HFF-Myc (cell line): ENCODE measurements around the gene PLA2G12B.
"Not testable (repeated sequence)": the region's sequence is repeated elsewhere in the genome, so short reads cannot be mapped to it uniquely, and the experiment has no call there.

Experiments
- DNase-seq: peaks from one replicate; pipeline ENCODE4 v3.0.0-alpha.2; 2011; ENCODE audit warnings: low read depth; ENCODE audit errors: extremely low read depth
- H3K4me3 ChIP-seq: replicated peaks from 2 replicates; pipeline ENCODE4 v1.5.1; 2011; ENCODE audit warnings: low read depth, mild to moderate bottlenecking, control low read depth, low read length
- TF ChIP-seq, protein P1 (sequence below): IDR thresholded peaks from 2 replicates; pipeline ENCODE4 v1.5.1; 2012; ENCODE audit warnings: mild to moderate bottlenecking, low read depth, low read length, control low read depth; ENCODE audit errors: missing control alignments

Gene PLA2G12B, protein sequence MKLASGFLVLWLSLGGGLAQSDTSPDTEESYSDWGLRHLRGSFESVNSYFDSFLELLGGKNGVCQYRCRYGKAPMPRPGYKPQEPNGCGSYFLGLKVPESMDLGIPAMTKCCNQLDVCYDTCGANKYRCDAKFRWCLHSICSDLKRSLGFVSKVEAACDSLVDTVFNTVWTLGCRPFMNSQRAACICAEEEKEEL

GRCh38 chr10:72954596-72955554 lies at the start of gene PLA2G12B:
TSS of gene PLA2G12B (minus strand) at chr10:72954806. CDS start at chr10:72954685, 121 bp downstream.
- DNase-seq: no peak
- TF ChIP-seq, protein P1, sequence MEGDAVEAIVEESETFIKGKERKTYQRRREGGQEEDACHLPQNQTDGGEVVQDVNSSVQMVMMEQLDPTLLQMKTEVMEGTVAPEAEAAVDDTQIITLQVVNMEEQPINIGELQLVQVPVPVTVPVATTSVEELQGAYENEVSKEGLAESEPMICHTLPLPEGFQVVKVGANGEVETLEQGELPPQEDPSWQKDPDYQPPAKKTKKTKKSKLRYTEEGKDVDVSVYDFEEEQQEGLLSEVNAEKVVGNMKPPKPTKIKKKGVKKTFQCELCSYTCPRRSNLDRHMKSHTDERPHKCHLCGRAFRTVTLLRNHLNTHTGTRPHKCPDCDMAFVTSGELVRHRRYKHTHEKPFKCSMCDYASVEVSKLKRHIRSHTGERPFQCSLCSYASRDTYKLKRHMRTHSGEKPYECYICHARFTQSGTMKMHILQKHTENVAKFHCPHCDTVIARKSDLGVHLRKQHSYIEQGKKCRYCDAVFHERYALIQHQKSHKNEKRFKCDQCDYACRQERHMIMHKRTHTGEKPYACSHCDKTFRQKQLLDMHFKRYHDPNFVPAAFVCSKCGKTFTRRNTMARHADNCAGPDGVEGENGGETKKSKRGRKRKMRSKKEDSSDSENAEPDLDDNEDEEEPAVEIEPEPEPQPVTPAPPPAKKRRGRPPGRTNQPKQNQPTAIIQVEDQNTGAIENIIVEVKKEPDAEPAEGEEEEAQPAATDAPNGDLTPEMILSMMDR: no peak
- no peak within 1 kb of the TSS for H3K4me3 ChIP-seq

DNA sequence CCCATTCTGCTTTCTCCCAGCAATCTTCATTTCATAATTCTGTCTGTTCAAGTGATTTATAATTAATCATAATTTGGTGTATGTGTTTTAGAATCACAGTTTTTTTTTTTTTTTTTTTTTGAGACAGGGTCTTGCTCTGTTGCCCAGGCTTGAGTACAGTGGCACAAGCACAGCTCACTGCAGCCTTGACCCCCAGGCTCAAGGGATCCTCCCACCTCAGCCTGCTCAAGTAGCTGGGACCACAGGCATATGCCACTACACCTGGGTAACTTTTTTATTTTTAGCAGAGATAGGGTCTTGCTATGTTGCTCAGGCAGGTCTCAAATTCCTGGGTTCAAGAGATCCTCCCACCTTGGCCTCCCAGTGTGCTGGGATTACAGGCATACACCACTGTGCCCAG lies 49.2 kb upstream of the PLA2G12B start:
- DNase-seq: no peak
- TF ChIP-seq, protein P1: no peak
- H3K4me3 ChIP-seq: no peak overlapping the region

DNA sequence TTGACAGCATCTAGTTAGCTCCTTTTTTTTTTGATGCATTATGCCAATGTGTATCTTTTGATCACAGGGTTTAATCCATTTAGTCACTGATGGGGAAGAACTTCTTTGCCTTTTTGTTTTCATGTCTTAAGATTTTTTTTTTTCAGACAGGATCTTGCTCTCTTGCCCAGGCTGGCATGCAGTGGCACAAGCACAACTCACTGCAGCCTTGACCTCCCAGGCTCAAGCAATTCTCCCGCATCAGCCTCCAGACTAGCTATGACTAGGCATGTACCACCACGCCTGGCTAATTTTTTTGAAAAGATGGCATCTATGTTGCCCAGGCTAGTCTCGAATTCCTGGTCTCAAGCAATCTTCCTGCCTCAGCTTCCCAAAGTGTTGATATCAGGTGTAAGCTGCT lies 46.4 kb upstream of the PLA2G12B start:
- DNase-seq: no peak
- no peak overlapping the region for H3K4me3 ChIP-seq
- TF ChIP-seq, protein P1: no peak

DNA sequence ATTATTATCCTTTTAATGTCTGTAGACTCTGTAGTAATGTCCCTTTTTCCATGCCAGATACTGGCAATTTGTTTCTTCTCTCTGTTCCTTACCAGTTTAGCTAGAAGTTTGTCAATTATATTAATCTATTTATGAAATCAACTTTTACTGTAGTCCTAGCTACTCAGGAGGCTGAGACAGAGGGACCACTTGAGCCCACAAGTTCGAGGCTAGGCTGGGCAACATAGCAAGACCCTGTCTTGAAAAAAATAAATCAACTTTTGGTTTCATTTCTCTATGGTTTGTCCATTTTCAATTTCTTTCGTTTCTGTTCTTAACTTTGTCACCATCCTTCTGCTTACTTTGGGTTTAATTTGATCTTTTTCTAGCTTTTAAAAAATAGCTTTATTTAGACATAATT lies 42.5 kb upstream of the PLA2G12B start:
- no peak for DNase-seq
- TF ChIP-seq, protein P1: no peak
- no peak overlapping the region for H3K4me3 ChIP-seq

DNA sequence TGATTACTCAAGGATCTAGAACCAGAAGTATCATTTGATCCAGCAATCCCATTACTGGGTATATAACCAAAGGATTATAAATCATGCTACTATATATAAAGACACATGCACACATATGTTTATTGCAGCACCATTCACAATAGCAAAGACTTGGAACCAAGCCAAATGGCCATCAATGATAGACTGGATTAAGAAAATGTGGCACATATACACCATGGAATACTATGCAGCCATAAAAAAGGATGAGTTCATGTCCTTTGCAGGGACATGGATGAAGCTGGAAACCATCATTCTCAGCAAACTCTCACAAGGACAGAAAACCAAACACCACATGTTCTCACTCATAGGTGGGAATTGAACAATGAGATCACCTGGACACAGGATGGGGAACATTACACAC lies 40.9 kb upstream of the PLA2G12B start:
- not testable (repeated sequence) for H3K4me3 ChIP-seq, DNase-seq

DNA sequence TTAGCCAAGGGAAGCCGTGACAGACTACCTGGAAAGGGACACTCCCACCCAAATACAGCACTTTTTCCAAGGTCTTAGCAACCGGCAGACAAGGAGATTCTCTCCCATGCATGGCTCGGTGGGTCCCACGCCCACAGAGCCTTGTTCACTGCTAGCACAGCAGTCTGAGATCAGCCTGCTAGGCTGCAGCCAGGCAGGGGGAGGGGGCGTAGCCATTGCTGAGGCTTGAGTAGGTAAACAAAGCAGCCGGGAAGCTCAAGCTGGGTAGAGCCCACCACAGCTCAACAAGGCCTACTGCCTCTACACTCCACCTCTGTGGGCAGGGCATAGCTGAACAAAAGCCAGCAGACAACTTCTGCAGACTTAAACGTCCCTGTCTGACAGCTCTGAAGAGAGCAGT lies 35.2 kb upstream of the PLA2G12B start:
- not testable (repeated sequence) for DNase-seq, H3K4me3 ChIP-seq

DNA sequence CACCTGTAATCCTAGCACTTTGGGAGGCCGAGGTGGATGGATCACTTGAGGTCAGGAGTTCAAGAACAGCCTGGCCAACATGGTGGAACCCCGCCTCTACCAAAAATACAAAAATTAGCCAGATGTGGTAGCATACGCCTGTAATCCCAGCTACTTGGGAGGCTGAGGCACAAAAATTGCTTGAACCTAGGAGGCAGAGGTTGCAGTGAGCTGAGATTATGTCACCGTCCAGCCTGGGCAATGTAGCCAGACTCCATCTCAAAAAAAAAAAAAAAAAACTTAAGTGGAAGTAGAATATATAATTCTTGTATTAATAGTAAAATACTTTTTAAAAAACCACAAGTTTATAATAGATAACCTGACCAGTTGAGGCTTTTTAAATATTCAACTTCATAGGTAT lies 30.0 kb upstream of the PLA2G12B start:
- H3K4me3 ChIP-seq, DNase-seq: not testable (repeated sequence)

GRCh38 chr10:72981882-72982529 lies 27.4 kb upstream of the PLA2G12B start:
- H3K4me3 ChIP-seq: no peak overlapping the region
- no peak for DNase-seq
- TF ChIP-seq, protein P1: no peak
